Stomach (tissue), 9 donors: Measurements from ENCODE around the gene ZFYVE16. TPM values are rescaled to one million over a fixed set of nuclear protein-coding genes. Genes with fewer than 3 reads are reported as not detected.

ENCODE experiments used
- DNase-seq, 2 donors: peaks; one replicate each; pipeline versions ENCODE4 v3.0.0 to v3.0.0-alpha.2; 2013 to 2019
- H3K27ac ChIP-seq, 5 donors: fragments of 200-600 bp in 4 of 5; sonication (generic) in 4 of 5; one replicate each; pipeline ENCODE4 v1.5.1; 2013 to 2019; ENCODE audit warnings: mild to moderate bottlenecking in 1 of 5, moderate library complexity in 1 of 5
- H3K27me3 ChIP-seq, 3 donors: fragments of 200-600 bp; sonication (generic); one replicate each; pipeline ENCODE4 v1.5.1; 2017 to 2019; ENCODE audit warnings: mixed run types in 1 of 3
- H3K36me3 ChIP-seq, 4 donors: fragments of 200-600 bp; sonication (generic); 1 replicate in 3 of 4; 2 replicates in 1 of 4; pipeline ENCODE4 v1.5.1; 2016 to 2019
- H3K4me1 ChIP-seq, 4 donors: fragments of 200-600 bp; sonication (generic); one replicate each; pipeline ENCODE4 v1.5.1; 2016 to 2019
- H3K4me3 ChIP-seq, 4 donors: fragments of 200-600 bp; sonication (generic) in 3 of 4; one replicate each; pipeline ENCODE4 v1.5.1; 2016 to 2019; ENCODE audit warnings: mild to moderate bottlenecking in 1 of 4
- H3K9me3 ChIP-seq, 4 donors: fragments of 200-600 bp; sonication (generic); one replicate each; pipeline ENCODE4 v1.5.1; 2016 to 2019
- EP300 ChIP-seq: sonication (generic); formaldehyde crosslinking; IDR thresholded peaks from one replicate; pipeline ENCODE4 v1.6.1; 2017; ENCODE audit warnings: antibody characterized with exemption
- POLR2A ChIP-seq, 4 donors: fragments of 450-650 bp; IDR thresholded peaks; one replicate each; pipeline ENCODE4 v1.6.1; 2016; ENCODE audit warnings: antibody characterized with exemption in 4 of 4, control low read depth in 2 of 4, mild to moderate bottlenecking in 1 of 4, moderate library complexity in 1 of 4
- POLR2AphosphoS5 ChIP-seq, 3 donors: sonication (generic); formaldehyde crosslinking; IDR thresholded peaks; one replicate each; pipeline ENCODE4 v1.6.1; 2016; ENCODE audit warnings: antibody characterized with exemption in 3 of 3
- whole genome bisulfite sequencing, 5 donors: extraction: QIAGEN DNeasy Blood & Tissue Kit in 3 of 5; methylation state at CpG; one replicate each; pipeline versions ENCODE4 v1.1.5 to v1.1.7; 2013 to 2018; 5-methylcytosine and 5-hydroxymethylcytosine counted together
- intact Hi-C: fragments of 100-400 bp; cut with DNase I; formaldehyde crosslinking; loops from one replicate; pipeline ENCODE4 v1.15.1; 2023; ENCODE audit warnings: low total_unique reads
- polyA plus RNA-seq, 3 donors: library from polyadenylated mRNA; stranded (reverse); fragments of 200-250 nt; gene quantifications; one replicate each; pipeline ENCODE4 v1.2.3, GENCODE V29; 2013
- total RNA-seq, 5 donors: library from RNA; depleted of rRNA; stranded (reverse); fragments of >200 nt; gene quantifications; one replicate each; pipeline versions ENCODE4 v1.1.0 to v1.2.3, GENCODE V29; 2014 to 2016
- TF ChIP-seq, protein P1 (sequence below), 7 experiments: fragments of 450-650 bp in 4 of 7; fragments of 200-600 bp in 3 of 7; sonication (generic) in 3 of 7; IDR thresholded peaks; one replicate each; pipeline ENCODE4 v1.5.1; 2016 to 2019; ENCODE audit warnings: antibody characterized with exemption in 7 of 7, control low read depth in 2 of 7, mild to moderate bottlenecking in 1 of 7
- donor health status: healthy with polysubstance abuse.
- donor health status: Bipolar disorder and iron deficiency.
- donor health status: healthy.

Gene ZFYVE16
- total and polyA plus RNA-seq, 8 donors = 5.8 to 81.3 (median 23.3) TPM

DNA sequence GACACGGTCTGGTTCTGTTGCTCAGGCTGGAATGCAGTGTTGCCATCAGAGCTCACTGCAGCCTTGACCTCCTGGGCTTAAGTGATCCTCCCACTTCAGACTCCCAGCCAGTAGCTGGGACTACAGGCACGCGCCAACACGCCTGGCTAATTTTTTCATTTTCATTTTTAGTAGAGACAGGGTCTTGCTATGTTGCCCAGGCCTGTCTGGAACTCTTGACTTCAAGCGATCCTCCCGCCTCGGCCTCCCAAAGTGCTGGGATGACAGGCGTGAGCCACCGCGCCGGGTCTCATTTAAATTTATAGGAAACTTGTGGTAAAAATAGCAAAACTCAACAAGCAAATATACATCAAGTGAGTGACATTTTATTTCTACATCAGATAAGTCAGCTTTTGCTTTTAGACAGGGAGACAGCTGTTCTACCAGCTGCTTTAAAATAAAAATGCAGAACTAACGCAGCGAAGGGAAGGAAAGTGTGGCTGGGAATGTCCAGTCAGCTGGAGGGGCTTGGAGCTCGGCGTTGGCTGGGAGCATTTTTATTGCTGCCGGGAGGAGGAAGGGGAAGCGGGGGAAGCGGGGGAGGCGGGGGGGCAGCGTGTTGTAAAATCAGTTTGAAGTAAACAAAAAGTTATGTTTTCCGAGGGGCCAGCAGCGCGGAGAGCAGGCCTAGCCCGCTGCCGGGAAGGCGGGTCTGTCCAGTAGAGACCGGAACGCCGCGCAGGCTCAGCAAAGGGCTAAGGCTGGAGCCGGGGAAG, 707 bp upstream of the ZFYVE16 start:
- Histone ChIP-seq H3K9me3 (no peaks in the 10 kb centered on the region), H3K27me3 (no peaks in the 10 kb centered on the region), H3K27ac (peak overlapping the region; percentile 93 to 99 (median 97)), H3K4me3 (peak overlapping the region; percentile 87 to 90 (median 88)), H3K4me1 (peaks cover 10 to 37% (median 23%) of the 10 kb centered on the region in 4 donors), H3K36me3 (no peaks in the 10 kb centered on the region)
- 18 to 24% (median 23%) methylated on average over 31 of the region's 31 CpGs for WGBS, 5 donors
- DNase-seq = peak in 1 of 2 donors; percentile 45
- TF ChIP-seq EP300 (no peak), POLR2AphosphoS5 (IDR thresholded peaks at IDR 0.05) (no peak), POLR2A (IDR thresholded peaks at IDR 0.05) (no peak)
- TF ChIP-seq, protein P1, sequence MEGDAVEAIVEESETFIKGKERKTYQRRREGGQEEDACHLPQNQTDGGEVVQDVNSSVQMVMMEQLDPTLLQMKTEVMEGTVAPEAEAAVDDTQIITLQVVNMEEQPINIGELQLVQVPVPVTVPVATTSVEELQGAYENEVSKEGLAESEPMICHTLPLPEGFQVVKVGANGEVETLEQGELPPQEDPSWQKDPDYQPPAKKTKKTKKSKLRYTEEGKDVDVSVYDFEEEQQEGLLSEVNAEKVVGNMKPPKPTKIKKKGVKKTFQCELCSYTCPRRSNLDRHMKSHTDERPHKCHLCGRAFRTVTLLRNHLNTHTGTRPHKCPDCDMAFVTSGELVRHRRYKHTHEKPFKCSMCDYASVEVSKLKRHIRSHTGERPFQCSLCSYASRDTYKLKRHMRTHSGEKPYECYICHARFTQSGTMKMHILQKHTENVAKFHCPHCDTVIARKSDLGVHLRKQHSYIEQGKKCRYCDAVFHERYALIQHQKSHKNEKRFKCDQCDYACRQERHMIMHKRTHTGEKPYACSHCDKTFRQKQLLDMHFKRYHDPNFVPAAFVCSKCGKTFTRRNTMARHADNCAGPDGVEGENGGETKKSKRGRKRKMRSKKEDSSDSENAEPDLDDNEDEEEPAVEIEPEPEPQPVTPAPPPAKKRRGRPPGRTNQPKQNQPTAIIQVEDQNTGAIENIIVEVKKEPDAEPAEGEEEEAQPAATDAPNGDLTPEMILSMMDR (IDR thresholded peaks at IDR 0.05) = no peak
- intact Hi-C loops = no loop called here

GRCh38 chr5:80408484-80409366, 861 bp downstream of the ZFYVE16 start:
- H3K27me3 ChIP-seq = no peaks in the 10 kb centered on the region
- no peaks in the 10 kb centered on the region for H3K36me3 ChIP-seq
- peak overlapping the region; percentile 87 to 90 (median 88) for H3K4me3 ChIP-seq
- TF ChIP-seq, protein P1 (IDR thresholded peaks at IDR 0.05) = peak in 3 of 7 experiments; percentile 1 to 38 (median 36)
- TF ChIP-seq POLR2A (IDR thresholded peaks at IDR 0.05) = no peak
- TF ChIP-seq POLR2AphosphoS5 (IDR thresholded peaks at IDR 0.05) = no peak
- H3K27ac ChIP-seq = peak overlapping the region; percentile 93 to 99 (median 97)
- peak; percentile 50 to 90 for DNase-seq
- no peaks in the 10 kb centered on the region for H3K9me3 ChIP-seq
- WGBS, 5 donors = 6 to 18% (median 8%) methylated on average over 10 to 24 of the region's 24 CpGs
- peaks cover 10 to 37% (median 23%) of the 10 kb centered on the region in 4 donors for H3K4me1 ChIP-seq
- intact Hi-C loops = no loop called here

DNA sequence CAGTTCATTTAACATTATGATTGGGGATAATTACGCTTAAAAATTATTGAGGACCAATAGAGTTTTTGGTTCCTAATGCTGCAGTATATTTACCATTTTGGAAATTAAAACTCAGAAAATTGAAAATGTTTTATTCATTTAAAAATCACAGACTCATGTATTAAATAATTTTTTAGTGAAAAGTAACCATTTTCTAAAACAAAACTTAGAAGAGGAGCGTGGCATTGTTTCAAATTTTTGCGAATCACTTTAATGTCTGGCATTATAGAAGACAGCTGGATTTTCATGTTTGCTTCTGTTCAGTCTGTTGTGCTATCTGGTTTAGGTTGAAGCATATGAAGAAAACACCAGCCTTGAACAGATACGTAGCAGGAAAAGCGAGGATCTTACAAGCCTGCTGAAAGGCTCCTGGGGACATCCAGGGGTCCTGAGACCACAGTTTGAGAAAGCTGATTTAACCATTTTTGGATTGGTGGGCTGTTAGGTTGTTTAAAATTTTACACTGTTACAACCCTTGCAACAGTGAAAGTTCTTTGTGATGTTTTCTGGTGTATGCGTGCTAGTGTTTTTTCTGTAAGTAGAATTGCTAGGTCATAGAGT, 1.6 kb downstream of the ZFYVE16 start:
- intact Hi-C loops = no loop called here
- Histone ChIP-seq H3K4me1 (peaks cover 10 to 41% (median 24%) of the 10 kb centered on the region in 4 donors), H3K27ac (peak overlapping the region in 2 of 5 donors; percentile 23 to 29), H3K9me3 (no peaks in the 10 kb centered on the region), H3K4me3 (peak overlapping the region in 2 of 4 donors; percentile 87), H3K27me3 (no peaks in the 10 kb centered on the region), H3K36me3 (no peaks in the 10 kb centered on the region)
- 58 to 73% (median 69%) methylated on average over 6 of the region's 6 CpGs for WGBS, 5 donors
- DNase-seq = peak in 1 of 2 donors; percentile 32
- TF ChIP-seq, protein P1 (IDR thresholded peaks at IDR 0.05) = no peak
- TF ChIP-seq POLR2AphosphoS5 (IDR thresholded peaks at IDR 0.05) (no peak), POLR2A (IDR thresholded peaks at IDR 0.05) (no peak), EP300 (no peak)

DNA sequence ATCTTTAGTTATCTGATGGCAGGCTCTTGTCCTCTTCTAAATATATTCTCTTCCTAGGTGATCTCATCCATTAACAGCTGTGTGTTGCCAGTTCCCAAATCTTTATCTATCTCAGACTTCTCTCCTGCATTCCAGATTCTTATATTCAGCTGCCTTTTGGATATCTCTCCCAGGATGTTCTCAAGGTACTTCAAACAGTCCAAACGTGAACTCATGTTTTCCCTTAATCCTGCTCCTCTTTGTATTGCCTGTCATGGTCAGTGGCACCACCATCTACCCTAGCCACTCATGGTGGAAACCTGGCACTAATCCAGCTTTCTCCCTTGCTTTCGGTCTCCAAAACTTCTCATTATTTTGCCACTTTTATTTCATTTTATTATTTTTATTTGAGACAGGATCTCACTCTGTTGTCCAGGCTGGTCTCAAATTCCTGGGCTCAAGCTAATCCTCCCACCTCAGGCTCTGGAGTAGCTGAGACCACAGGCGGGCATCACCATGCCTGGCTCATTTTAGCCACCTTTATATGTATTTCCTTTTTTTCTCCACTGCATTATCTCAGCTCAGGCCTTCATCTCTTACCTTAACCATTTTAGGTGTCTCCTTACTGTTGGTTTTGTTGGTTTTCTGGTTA, 3.8 kb downstream of the ZFYVE16 start:
- Histone ChIP-seq H3K27me3 (no peaks in the 10 kb centered on the region), H3K27ac (no peak overlapping the region), H3K4me1 (peaks cover 10 to 41% (median 22%) of the 10 kb centered on the region in 4 donors), H3K4me3 (no peak overlapping the region), H3K36me3 (no peaks in the 10 kb centered on the region), H3K9me3 (no peaks in the 10 kb centered on the region)
- DNase-seq = no peak
- 77 to 88% (median 87%) methylated on average over 3 of the region's 3 CpGs for WGBS, 5 donors
- intact Hi-C loops = no loop called here
- TF ChIP-seq POLR2AphosphoS5 (IDR thresholded peaks at IDR 0.05) = no peak
